ENCODE data around the gene VENTX. TPM values are rescaled to one million over a fixed set of nuclear protein-coding genes. Genes with fewer than 3 reads are reported as not detected.

Gene VENTX
- total and polyA plus RNA-seq, 2 of the 4 experiments (the other 2 are of a cell fraction): not detected

DNA sequence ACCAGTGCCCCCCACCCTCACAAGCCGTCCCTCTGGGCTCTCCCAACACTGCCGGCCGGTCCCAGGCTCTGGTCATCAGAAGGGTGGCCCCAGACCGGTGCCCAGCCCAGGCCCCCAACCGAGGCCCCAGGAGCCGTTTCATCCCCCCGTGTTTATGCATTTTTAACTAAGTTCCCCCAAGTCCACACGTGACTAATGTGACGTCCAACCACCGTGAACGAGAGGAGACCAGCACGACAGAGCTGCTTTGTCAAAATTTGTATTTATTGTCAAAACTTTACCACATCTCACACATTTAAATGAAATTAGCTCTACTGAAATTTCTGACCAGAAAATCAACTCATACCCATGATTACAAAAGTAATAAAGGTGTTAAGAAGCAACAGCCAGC lies 8.6 kb downstream of the VENTX start:
- dilution Hi-C loops (cut with HindIII; ENCODE audit: low sequenced_read_pairs, unreplicated experiment): no loop called here
- 52% methylated on average over 5 of the region's 12 CpGs; no CpG with 5 or more reads in 1 of the 2 experiments for WGBS, 2 experiments (ENCODE audit: extremely low coverage in 2 of 2, insufficient read length in 1 of 2)

More for the DNA sequence above, 8.6 kb downstream of the VENTX start:
- Histone ChIP-seq H3K56ac (ENCODE audit: extremely low read depth, insufficient read depth, low read length) (no peak overlapping the region), H2AFZ (replicated peaks; ENCODE audit: low read length, poor library complexity) (no peak overlapping the region), H3K4me1 (ENCODE audit: control insufficient read depth, insufficient read depth, low read length) (no peaks in the 10 kb centered on the region), H3K36me3 (ENCODE audit: control insufficient read depth, insufficient read depth, low read length) (no peaks in the 10 kb centered on the region), H4K91ac (ENCODE audit: insufficient read depth, low read depth, low read length) (no peak overlapping the region), H3K9me1 (ENCODE audit: insufficient read depth, low read length) (peaks cover 4% of the 10 kb centered on the region), H3K27ac (ENCODE audit: insufficient read depth, low read length) (no peak overlapping the region), H4K8ac (ENCODE audit: low read depth in 2 of 2, low read length in 2 of 2) (no peak overlapping the region), H2BK15ac (ENCODE audit: low read depth, low read length) (no peak overlapping the region), H4K5ac (ENCODE audit: low read depth, low read length) (no peak overlapping the region), H2AK5ac (ENCODE audit: low read depth, low read length) (no peak overlapping the region), H3K4ac (ENCODE audit: low read depth, low read length) (no peak overlapping the region), H3K9me3 (ENCODE audit: control insufficient read depth, insufficient read depth, low read length) (no peaks in the 10 kb centered on the region), H2AK9ac (replicated peaks; ENCODE audit: low read depth, low read length, poor library complexity) (peak overlapping the region; percentile 61), H4K20me1 (ENCODE audit: insufficient read depth, low read length) (no peaks in the 10 kb centered on the region; the same call in 1 of the 2 replicates), H3K4me3 (ENCODE audit: insufficient read depth, low read depth, low read length) (no peak overlapping the region), H3K14ac (replicated peaks; ENCODE audit: low read depth, low read length) (no peak overlapping the region), H2BK5ac (ENCODE audit: low read depth, low read length, poor library complexity, severe bottlenecking) (no peak overlapping the region), H2BK20ac (ENCODE audit: low read depth, low read length) (no peak overlapping the region), H3K18ac (ENCODE audit: low read depth, low read length) (no peak overlapping the region), H3K79me1 (ENCODE audit: low read depth in 1 of 2, low read length in 2 of 2) (no peaks in the 10 kb centered on the region), H3K23ac (ENCODE audit: low read depth, low read length) (no peak overlapping the region), H3K27me3 (ENCODE audit: control insufficient read depth, insufficient read depth, low read length) (peaks cover 26% of the 10 kb centered on the region), H2BK120ac (ENCODE audit: low read depth, low read length) (no peak overlapping the region), H3K9ac (ENCODE audit: low read depth, low read length) (no peak overlapping the region), H3K4me2 (ENCODE audit: low read depth, low read length) (no peak overlapping the region)
- in situ Hi-C loops (cut with MboI; ENCODE audit: low sequenced_read_pairs) (no loop called here), intact Hi-C loops (cut with micrococcal nuclease) (no loop called here)
- ATAC-seq (ENCODE audit: low read depth): no peak
- no peak for TF ChIP-seq RCOR1 (IDR thresholded peaks at IDR 0.05; ENCODE audit: insufficient replicate concordance, low read length)
- TF ChIP-seq CEBPB (IDR thresholded peaks at IDR 0.05; ENCODE audit: low read depth, low read length): no peak
- no peak for TF ChIP-seq CHD1 (IDR thresholded peaks at IDR 0.05; ENCODE audit: low read depth, low read length)
- TF ChIP-seq, protein P1, sequence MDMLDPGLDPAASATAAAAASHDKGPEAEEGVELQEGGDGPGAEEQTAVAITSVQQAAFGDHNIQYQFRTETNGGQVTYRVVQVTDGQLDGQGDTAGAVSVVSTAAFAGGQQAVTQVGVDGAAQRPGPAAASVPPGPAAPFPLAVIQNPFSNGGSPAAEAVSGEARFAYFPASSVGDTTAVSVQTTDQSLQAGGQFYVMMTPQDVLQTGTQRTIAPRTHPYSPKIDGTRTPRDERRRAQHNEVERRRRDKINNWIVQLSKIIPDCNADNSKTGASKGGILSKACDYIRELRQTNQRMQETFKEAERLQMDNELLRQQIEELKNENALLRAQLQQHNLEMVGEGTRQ (IDR thresholded peaks at IDR 0.05; ENCODE audit: low read depth, low read length): no peak
- TF ChIP-seq, protein P2, sequence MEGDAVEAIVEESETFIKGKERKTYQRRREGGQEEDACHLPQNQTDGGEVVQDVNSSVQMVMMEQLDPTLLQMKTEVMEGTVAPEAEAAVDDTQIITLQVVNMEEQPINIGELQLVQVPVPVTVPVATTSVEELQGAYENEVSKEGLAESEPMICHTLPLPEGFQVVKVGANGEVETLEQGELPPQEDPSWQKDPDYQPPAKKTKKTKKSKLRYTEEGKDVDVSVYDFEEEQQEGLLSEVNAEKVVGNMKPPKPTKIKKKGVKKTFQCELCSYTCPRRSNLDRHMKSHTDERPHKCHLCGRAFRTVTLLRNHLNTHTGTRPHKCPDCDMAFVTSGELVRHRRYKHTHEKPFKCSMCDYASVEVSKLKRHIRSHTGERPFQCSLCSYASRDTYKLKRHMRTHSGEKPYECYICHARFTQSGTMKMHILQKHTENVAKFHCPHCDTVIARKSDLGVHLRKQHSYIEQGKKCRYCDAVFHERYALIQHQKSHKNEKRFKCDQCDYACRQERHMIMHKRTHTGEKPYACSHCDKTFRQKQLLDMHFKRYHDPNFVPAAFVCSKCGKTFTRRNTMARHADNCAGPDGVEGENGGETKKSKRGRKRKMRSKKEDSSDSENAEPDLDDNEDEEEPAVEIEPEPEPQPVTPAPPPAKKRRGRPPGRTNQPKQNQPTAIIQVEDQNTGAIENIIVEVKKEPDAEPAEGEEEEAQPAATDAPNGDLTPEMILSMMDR (conservative IDR thresholded peaks at IDR 0.05; ENCODE audit: low read depth, low read length): no peak
- TF ChIP-seq NFE2L2 (IDR thresholded peaks at IDR 0.05; ENCODE audit: low read depth, low read length): no peak
- no peak for TF ChIP-seq POLR2A (IDR thresholded peaks at IDR 0.05; ENCODE audit: low read depth, low read length)
- TF ChIP-seq FOS (IDR thresholded peaks at IDR 0.05; ENCODE audit: low read depth, low read length): no peak
- no peak for TF ChIP-seq BHLHE40 (IDR thresholded peaks at IDR 0.05; ENCODE audit: low read depth, low read length)
- TF ChIP-seq RFX5 (IDR thresholded peaks at IDR 0.05; ENCODE audit: low read depth, low read length): no peak
- no peak for TF ChIP-seq MAFK (IDR thresholded peaks at IDR 0.05; ENCODE audit: low read depth, low read length)
- TF ChIP-seq MXI1 (IDR thresholded peaks at IDR 0.05; ENCODE audit: borderline replicate concordance, low read depth, low read length): no peak
- TF ChIP-seq MAZ (IDR thresholded peaks at IDR 0.05; ENCODE audit: borderline replicate concordance, low read depth, low read length): no peak
- TF ChIP-seq RAD21 (IDR thresholded peaks at IDR 0.05; ENCODE audit: low read length): no peak
- TF ChIP-seq, protein P3, sequence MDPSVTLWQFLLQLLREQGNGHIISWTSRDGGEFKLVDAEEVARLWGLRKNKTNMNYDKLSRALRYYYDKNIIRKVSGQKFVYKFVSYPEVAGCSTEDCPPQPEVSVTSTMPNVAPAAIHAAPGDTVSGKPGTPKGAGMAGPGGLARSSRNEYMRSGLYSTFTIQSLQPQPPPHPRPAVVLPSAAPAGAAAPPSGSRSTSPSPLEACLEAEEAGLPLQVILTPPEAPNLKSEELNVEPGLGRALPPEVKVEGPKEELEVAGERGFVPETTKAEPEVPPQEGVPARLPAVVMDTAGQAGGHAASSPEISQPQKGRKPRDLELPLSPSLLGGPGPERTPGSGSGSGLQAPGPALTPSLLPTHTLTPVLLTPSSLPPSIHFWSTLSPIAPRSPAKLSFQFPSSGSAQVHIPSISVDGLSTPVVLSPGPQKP (IDR thresholded peaks at IDR 0.05; ENCODE audit: borderline replicate concordance, low read depth, low read length): no peak
- TF ChIP-seq SMC3 (IDR thresholded peaks at IDR 0.05; ENCODE audit: low read depth, low read length): no peak
- ChIA-PET CTCF (no interaction called here), POLR2A (ENCODE audit: unreplicated experiment) (no interaction called here)
- DNase-seq: no peak
- BruUV-seq (replicated peaks): no TSS peak
